GM19463 (cell line): ENCODE data around the gene DHODH.
"Not testable (repeated sequence)": the region's sequence is repeated elsewhere in the genome, so short reads cannot be mapped to it uniquely, and the experiment has no call there.

Experiments used
- ATAC-seq: cut with Tn5 transposase; IDR thresholded peaks from one replicate; pipeline ENCODE4 v1.9.1; 2021; ENCODE audit warnings: mild to moderate bottlenecking, moderate library complexity; ENCODE audit not compliant: unreplicated experiment

Gene DHODH

DNA sequence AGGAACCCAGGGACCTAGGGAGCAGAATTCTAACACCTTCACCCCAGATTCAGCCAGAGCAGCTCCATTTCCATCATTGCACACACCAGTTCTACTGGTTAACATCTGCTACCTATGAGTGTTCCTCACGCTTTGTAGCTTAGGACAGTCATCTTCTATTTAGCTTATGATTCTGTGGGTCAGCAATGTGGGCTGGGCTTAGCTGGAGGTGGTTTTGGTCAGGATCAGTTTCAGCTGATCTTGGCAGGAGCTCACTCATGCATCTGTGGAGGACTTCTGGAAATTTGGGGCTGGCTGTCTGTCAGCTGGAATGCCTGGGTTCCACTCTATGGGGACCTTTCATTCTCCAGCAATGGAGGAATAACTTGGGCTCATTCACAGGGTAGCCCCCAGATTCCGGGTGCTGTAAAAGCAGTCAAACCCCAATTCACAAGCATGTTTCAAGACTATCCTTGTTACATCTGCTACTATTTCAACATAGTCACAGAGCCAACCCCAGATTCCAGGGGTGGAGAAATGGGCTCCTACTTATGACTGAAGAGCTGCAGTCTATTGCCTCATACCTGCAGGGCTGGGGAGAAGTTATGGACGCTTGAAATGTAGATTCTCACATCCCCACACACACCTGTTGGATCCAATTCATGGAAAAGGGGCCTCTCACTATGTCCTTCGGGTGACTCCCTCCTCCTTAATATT, 42.4 kb downstream of the DHODH start:
- ATAC-seq: no peak

DNA sequence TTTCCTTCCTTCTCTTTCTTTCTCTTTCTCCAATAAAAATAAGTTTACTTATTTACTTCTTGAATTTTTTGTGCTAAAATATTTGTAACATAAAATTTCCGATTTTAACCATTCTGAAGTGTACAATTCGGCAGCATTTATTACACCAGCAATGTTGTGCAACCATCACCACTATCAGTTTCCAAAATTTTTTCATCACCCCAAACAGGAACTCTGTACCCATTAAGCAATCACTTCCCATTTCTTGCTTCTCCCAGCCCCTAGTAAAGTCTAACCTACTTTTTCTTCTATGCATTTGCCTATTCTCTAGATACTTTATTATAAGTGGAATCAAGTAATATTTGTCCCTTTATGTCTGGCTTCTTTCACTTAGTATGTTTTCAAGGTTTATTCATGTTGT, 43.3 kb downstream of the DHODH start:
- no peak for ATAC-seq

DNA sequence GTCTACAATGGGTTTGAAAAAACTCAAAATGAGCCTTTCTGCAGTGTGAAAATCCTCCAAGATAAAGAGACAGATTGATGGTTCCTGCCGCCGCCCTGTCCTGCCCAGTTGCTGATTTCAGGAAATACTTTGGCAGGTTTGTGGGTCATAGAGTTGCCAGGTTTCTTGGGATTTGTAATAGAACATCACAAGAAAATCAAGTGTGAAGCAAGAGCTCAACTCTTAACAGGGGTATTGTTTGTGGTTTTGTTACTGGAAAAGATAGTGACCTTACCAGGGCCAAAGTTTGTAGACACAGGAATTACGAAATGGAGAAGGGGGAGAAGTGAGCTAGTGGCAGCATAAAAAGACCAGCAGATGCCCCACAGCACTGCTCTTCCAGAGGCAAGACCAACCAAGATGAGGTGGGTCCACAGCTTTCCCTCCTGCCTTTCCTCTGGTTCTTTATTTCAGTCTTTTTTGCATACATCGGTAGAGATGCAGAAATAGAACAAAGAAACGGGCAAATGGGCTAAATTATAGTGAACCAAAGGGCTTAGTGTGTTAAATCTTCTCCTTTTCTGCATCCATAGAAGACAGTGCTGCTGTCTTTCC, 45.8 kb downstream of the DHODH start, which contains the start of gene HP:
Gene HP (plus strand): TSS at position 252 of the 594 bp plus-strand sequence. CDS start 148 bp downstream, at position 400.
- not testable (repeated sequence) for ATAC-seq

DNA sequence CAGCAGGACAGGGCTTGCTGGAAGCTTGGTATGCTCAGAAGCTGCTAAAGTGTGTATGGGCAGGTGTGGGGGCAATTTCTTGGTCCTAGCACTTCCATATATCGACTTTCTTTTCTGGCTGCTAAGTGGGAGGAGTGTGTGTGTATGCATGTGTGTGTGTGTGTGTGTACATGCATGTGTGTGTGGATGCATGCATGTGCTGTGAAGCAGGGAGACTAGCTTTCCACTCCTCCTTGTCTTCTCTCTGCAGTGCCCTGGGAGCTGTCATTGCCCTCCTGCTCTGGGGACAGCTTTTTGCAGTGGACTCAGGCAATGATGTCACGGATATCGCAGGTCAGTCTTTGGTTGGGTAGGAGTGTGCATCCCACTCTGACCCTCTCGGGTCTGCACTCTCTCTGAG, 47.4 kb downstream of the DHODH start:
- ATAC-seq: no peak

DNA sequence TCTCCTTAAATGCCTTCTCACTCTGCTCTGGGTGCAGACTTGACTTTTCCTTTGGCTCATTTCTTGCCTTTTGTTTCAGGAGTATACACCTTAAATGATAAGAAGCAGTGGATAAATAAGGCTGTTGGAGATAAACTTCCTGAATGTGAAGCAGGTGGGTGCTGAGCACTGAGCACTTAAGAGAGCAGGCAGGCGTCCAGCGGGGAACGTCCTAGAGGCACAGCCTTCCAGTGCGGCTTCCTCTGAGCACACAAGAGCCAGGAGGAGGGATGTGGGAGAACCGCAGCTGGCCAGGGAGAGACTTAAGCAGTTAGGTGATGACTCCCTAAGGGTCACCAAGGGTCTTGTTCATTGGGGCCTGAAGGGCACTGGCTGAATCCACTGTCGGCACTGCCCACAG, 48.8 kb downstream of the DHODH start:
- not testable (repeated sequence) for ATAC-seq

DNA sequence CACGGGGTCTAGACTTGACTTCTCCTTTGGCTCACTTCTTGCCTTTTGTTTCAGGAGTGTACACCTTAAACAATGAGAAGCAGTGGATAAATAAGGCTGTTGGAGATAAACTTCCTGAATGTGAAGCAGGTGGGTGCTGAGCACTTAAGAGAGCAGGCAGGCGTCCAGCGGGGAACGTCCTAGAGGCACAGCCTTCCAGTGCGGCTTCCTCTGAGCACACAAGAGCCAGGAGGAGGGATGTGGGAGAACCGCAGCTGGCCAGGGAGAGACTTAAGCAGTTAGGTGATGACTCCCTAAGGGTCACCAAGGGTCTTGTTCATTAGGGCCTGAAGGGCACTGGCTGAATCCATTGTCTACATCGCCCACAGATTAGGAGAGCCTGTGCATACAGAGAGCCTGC, 50.5 kb downstream of the DHODH start:
- ATAC-seq: not testable (repeated sequence)

DNA sequence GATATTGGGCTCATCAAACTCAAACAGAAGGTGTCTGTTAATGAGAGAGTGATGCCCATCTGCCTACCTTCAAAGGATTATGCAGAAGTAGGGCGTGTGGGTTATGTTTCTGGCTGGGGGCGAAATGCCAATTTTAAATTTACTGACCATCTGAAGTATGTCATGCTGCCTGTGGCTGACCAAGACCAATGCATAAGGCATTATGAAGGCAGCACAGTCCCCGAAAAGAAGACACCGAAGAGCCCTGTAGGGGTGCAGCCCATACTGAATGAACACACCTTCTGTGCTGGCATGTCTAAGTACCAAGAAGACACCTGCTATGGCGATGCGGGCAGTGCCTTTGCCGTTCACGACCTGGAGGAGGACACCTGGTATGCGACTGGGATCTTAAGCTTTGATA, 51.9 kb downstream of the DHODH start:
- ATAC-seq: no peak

DNA sequence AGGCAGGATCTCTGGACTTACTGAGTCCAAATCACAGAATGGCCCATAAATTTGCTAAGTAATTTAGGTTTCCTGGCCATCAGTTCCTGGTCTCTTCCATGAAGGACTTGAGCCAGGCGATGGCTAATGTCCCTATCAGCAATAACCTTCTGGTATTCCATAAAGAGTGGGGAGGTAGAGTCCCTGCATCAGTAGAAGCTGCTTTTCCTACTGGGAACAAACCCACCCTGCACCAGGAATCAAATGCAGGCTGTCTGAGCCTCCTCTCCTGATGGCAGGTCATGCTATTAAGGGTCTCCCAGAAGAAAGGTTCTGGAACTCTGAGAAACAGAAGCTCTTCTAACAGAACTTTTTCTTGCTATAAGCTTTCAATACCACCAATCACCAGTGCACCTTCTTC, 53.0 kb downstream of the DHODH start:
- no peak for ATAC-seq

DNA sequence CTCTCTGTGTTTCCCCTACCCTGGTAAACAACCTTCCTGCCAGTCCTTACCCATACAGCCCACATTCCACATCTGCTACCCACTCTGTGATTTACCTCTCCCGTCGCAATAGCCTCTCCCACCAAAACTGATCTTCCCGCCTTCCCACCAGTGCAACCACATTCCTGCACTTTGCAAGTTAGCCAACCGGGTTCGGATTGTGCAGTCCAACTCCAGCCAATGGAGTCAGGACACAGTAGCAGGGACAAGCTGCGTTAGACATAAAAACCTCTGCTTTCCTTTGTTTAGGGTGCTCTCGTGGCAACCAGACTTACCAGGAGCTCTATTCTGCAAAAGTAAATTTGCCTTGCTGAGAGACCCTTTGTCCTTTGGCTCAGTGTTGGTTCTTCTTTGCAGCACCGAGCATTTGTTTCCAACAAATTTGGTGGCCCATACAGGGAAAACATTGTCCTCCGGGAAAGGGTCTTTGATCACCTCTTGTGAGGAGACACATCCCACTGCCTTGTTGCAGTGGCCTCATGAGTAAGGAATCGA, 55.9 kb downstream of the DHODH start:
- no peak for ATAC-seq

DNA sequence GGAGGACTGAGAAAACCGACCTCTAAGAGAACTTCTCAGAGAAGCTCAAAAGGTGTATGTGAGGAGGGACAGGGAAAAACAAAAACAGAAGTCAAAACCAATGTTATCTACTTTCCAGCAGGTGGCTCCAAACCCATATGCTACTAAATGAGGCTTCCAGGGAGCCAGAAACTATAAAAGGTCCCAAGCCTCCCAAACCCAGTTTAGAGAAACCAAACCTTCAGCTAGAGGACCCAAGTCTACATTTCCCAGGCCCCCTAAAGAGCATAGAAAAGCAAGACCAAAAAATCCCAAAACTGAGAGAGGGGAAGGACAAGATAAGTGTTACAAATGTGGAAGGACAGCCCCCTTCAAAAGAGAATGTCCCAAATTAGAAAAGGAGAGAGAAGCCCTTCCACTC, 58.2 kb downstream of the DHODH start:
- no peak for ATAC-seq

DNA sequence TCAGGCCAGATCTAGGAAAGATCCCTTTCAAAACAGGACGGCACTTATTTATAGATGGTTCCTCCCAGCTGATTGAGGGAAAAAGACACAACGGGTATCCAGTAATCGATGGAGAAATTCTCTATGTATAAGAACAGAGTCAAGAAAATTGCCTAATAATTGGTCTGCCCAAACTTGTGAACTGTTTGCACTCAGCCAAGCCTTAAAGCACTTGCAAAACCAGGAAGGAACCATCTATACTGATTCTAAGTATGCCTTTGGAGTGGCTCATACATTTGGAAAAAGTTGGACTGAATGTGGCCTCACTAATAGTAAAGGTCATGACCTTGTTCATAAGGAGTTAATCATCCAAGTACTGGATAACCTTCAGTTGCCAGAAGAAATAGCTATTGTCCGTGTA, 60.4 kb downstream of the DHODH start:
- ATAC-seq: no peak

DNA sequence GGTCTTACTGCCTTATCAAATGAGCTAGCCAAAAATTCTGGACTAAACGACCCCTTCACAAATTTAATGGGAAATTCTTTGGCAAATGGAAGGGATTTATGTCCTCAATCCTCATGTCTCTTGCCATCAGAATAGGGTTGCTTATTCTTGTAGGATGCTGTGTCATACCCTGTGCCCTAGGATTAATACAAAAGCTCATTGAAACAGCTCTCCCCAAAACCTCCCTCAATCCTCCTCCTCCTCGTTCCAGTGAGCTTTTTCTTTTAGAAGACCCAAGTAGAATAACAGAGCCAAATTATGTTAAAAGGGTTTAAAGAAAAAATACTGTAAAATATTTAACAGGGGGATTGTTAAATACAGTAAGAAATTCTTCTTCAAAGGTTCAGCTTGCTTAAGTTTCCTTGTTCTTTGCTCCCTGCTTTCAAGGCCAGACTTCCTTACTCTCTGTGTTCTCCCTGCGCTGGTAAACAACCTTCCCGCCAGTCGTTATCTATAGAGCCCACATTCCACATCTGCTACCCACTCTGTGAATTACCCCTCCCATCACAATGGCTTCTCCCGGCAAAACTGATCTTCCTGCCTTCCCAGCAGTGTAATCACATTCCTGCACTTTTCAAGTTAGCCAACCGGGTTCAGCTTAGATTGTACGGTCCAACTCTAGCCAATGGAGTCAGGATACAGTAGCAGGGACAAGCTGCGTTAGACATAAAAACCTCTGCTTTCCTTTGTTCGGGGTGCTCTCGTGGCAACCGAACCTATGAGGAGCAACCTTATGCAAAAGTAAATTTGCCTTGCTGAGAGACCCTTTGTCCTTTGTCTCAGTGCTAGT, 64.2 kb downstream of the DHODH start:
- ATAC-seq: no peak

DNA sequence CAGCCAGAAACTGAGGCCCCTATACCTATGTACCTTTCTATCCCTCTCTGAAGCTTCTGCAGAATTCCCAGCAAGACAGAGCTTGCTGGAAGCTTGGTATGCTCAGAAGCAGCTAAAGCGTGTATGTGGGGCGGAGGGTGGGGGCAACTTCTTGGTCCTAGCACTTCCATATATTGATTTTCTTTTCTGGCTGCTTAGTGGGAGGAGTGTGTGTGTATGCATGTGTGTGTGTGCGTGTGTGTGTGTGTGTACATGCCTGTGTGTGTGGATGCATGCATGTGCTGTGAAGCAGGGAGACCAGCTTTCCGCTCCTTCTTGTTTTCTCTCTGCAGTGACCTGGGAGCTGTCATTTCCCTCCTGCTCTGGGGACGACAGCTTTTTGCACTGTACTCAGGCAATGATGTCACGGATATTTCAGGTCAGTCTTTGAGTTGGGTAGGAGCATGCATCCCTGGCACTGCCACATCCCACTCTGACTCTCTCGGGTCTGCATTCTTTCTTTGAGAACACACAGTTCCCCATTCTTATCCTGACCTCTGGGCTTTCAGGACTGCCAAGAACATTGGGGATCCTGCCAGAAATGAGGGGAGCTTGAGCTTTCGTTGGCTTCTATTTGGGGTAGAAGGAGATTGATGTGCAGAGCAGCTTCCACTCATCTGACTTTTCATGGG, 65.2 kb downstream of the DHODH start:
- no peak for ATAC-seq

DNA sequence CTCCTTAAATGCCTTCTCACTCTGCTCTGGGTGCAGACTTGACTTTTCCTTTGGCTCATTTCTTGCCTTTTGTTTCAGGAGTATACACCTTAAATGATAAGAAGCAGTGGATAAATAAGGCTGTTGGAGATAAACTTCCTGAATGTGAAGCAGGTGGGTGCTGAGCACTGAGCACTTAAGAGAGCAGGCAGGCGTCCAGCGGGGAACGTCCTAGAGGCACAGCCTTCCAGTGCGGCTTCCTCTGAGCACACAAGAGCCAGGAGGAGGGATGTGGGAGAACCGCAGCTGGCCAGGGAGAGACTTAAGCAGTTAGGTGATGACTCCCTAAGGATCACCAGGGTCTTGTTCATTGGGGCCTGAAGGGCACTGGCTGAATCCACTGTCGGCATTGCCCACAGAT, 66.5 kb downstream of the DHODH start:
- not testable (repeated sequence) for ATAC-seq
